IMR-90 (cell line): ENCODE results near the gene ATP12A. TPM values are rescaled to one million over a fixed set of nuclear protein-coding genes. Genes with fewer than 3 reads are reported as not detected.

Experiments used
- ATAC-seq: fragments of 200-7000 bp; cut with Tn5 transposase; 2 replicates; pipeline ENCODE4 v1.9.1; 2020; ENCODE audit warnings: low read depth, mild to moderate bottlenecking, moderate library complexity
- BruUV-seq: library from RNA; stranded (reverse); fragments of 400-500 nt; replicated peaks from 2 replicates; lab custom pipeline; 2021; lab: Mats Ljungman, UMichigan
- CTCF ChIA-PET: fragments of 300-600 bp; formaldehyde crosslinking; extraction: SDS; loops from one replicate; lab custom pipeline; 2021; ENCODE audit warnings: antibody characterized with exemption; lab: Yijun Ruan, JAX
- POLR2A ChIA-PET: fragments of 300-600 bp; sonication (Branson Sonifier 250); formaldehyde crosslinking; loops from one replicate; lab custom pipeline; 2022; ENCODE audit warnings: antibody characterized with exemption; ENCODE audit not compliant: unreplicated experiment; lab: Charles Lee
- DNase-seq: peaks from one replicate; pipeline ENCODE4 v3.0.0; 2013
- H2AFZ ChIP-seq: replicated peaks from 2 replicates; pipeline ENCODE3; 2013; ENCODE audit warnings: low read length, mild to moderate bottlenecking; ENCODE audit not compliant: poor library complexity
- H2AK5ac ChIP-seq: 2 replicates; pipeline ENCODE4 v1.6.1; 2013; ENCODE audit warnings: low read depth, low read length, inconsistent platforms
- H2AK9ac ChIP-seq: replicated peaks from 2 replicates; pipeline ENCODE3; 2013; ENCODE audit warnings: mild to moderate bottlenecking, low read depth, low read length, moderate library complexity; ENCODE audit not compliant: poor library complexity
- H2BK120ac ChIP-seq: 2 replicates; pipeline ENCODE4 v1.6.1; 2013; ENCODE audit warnings: low read depth, low read length, inconsistent platforms
- H2BK15ac ChIP-seq: 3 replicates; pipeline ENCODE4 v1.6.1; 2013; ENCODE audit warnings: low read depth, low read length, inconsistent platforms
- H2BK20ac ChIP-seq: 2 replicates; pipeline ENCODE4 v1.6.1; 2013; ENCODE audit warnings: low read depth, mild to moderate bottlenecking, inconsistent platforms, low read length, moderate library complexity
- H2BK5ac ChIP-seq: 2 replicates; pipeline ENCODE4 v1.6.1; 2013; ENCODE audit warnings: mild to moderate bottlenecking, low read depth, low read length, inconsistent platforms; ENCODE audit not compliant: poor library complexity, severe bottlenecking
- H3K14ac ChIP-seq: replicated peaks from 2 replicates; pipeline ENCODE4 v1.6.1; 2013; ENCODE audit warnings: low read depth, low read length, inconsistent platforms
- H3K18ac ChIP-seq: 2 replicates; pipeline ENCODE4 v1.6.1; 2013; ENCODE audit warnings: low read depth, low read length, control low read depth
- H3K23ac ChIP-seq: 2 replicates; pipeline ENCODE4 v1.6.1; 2013; ENCODE audit warnings: low read depth, low read length, inconsistent platforms
- H3K27ac ChIP-seq: 2 replicates; pipeline ENCODE4 v1.5.1; 2013; ENCODE audit warnings: mild to moderate bottlenecking, control low read depth, low read length; ENCODE audit not compliant: insufficient read depth
- H3K27me3 ChIP-seq: 2 replicates; pipeline ENCODE4 v1.6.1; 2013; ENCODE audit warnings: low read length; ENCODE audit not compliant: control insufficient read depth, insufficient read depth
- H3K36me3 ChIP-seq: 2 replicates; pipeline ENCODE4 v1.6.1; 2013; ENCODE audit warnings: low read length, mixed read lengths; ENCODE audit not compliant: control insufficient read depth, insufficient read depth
- H3K4ac ChIP-seq: 2 replicates; pipeline ENCODE4 v1.6.1; 2013; ENCODE audit warnings: low read depth, low read length, inconsistent platforms
- H3K4me1 ChIP-seq: 2 replicates; pipeline ENCODE4 v1.6.1; 2013; ENCODE audit warnings: low read length, mixed read lengths; ENCODE audit not compliant: control insufficient read depth, insufficient read depth
- H3K4me2 ChIP-seq: 2 replicates; pipeline ENCODE4 v1.6.1; 2013; ENCODE audit warnings: low read depth, mild to moderate bottlenecking, control low read depth, low read length, moderate library complexity
- H3K4me3 ChIP-seq: 2 replicates; pipeline ENCODE4 v1.5.1; 2013; ENCODE audit warnings: low read depth, mild to moderate bottlenecking, control low read depth, low read length, moderate library complexity; ENCODE audit not compliant: insufficient read depth
- H3K56ac ChIP-seq: 2 replicates; pipeline ENCODE4 v1.6.1; 2013; ENCODE audit warnings: low read length, inconsistent platforms; ENCODE audit not compliant: insufficient read depth; ENCODE audit errors: extremely low read depth
- H3K79me1 ChIP-seq, 2 experiments: 2 replicates each; pipeline ENCODE4 v1.6.1; 2013; ENCODE audit warnings: low read length in 2 of 2, inconsistent platforms in 1 of 2, low read depth in 1 of 2
- H3K9ac ChIP-seq: 2 replicates; pipeline ENCODE4 v1.6.1; 2013; ENCODE audit warnings: low read depth, low read length, control low read depth
- H3K9me1 ChIP-seq: 2 replicates; pipeline ENCODE4 v1.6.1; 2013; ENCODE audit warnings: low read length, inconsistent platforms; ENCODE audit not compliant: insufficient read depth
- H3K9me3 ChIP-seq: 2 replicates; pipeline ENCODE4 v1.6.1; 2013; ENCODE audit warnings: low read length; ENCODE audit not compliant: control insufficient read depth, insufficient read depth
- H4K20me1 ChIP-seq: 2 replicates; pipeline ENCODE4 v1.6.1; 2013; ENCODE audit warnings: low read length, inconsistent platforms; ENCODE audit not compliant: insufficient read depth
- H4K5ac ChIP-seq: 2 replicates; pipeline ENCODE4 v1.6.1; 2013; ENCODE audit warnings: mild to moderate bottlenecking, low read depth, low read length, control low read depth
- H4K8ac ChIP-seq, 2 experiments: 2 replicates each; pipeline ENCODE4 v1.6.1; 2013; ENCODE audit warnings: low read depth in 2 of 2, low read length in 2 of 2, control low read depth in 1 of 2, inconsistent platforms in 1 of 2
- H4K91ac ChIP-seq: 2 replicates; pipeline ENCODE4 v1.6.1; 2013; ENCODE audit warnings: low read depth, low read length, inconsistent platforms; ENCODE audit not compliant: insufficient read depth
- CHD1 ChIP-seq: IDR thresholded peaks from 2 replicates; pipeline ENCODE4 v1.6.1; 2012; ENCODE audit warnings: low read depth, low read length, improper control_type of control experiment
- CTCF ChIP-seq: conservative IDR thresholded peaks from 2 replicates; pipeline ENCODE4 v1.5.1; 2012; ENCODE audit warnings: mild to moderate bottlenecking, low read depth, low read length, improper control_type of control experiment
- MXI1 ChIP-seq: IDR thresholded peaks from 2 replicates; pipeline ENCODE4 v1.6.1; 2012; ENCODE audit warnings: low read depth, mild to moderate bottlenecking, low read length, moderate library complexity, borderline replicate concordance
- NFE2L2 ChIP-seq: fragments of 150-350 bp; IDR thresholded peaks from 2 replicates; pipeline ENCODE4 v1.6.1; 2016; ENCODE audit warnings: low read depth, mild to moderate bottlenecking, low read length
- POLR2A ChIP-seq: IDR thresholded peaks from 2 replicates; pipeline ENCODE4 v1.6.1; 2012; ENCODE audit warnings: mild to moderate bottlenecking, low read depth, low read length
- RCOR1 ChIP-seq: IDR thresholded peaks from 2 replicates; pipeline ENCODE4 v1.6.1; 2012; ENCODE audit warnings: mild to moderate bottlenecking, low read length, improper control_type of control experiment; ENCODE audit not compliant: insufficient replicate concordance
- SMC3 ChIP-seq: fragments of 150-350 bp; IDR thresholded peaks from 2 replicates; pipeline ENCODE4 v1.6.1; 2016; ENCODE audit warnings: low read depth, mild to moderate bottlenecking, antibody characterized with exemption, low read length, moderate library complexity
- WGBS, 2 experiments: methylation state at CpG; one replicate each; pipeline versions ENCODE4 v1.1.5 to v1.1.7; 2013; ENCODE audit warnings: missing lambda C conversion rate in 2 of 2; ENCODE audit not compliant: insufficient read length in 1 of 2; ENCODE audit errors: extremely low coverage in 2 of 2; 5-methylcytosine and 5-hydroxymethylcytosine counted together
- dilution Hi-C: fragments of 300-500 bp; cut with HindIII; formaldehyde crosslinking; loops from one replicate; pipeline ENCODE4 v1.14.3; 2018; ENCODE audit warnings: low sequenced_read_pairs; ENCODE audit not compliant: unreplicated experiment
- in situ Hi-C: fragments of 300-500 bp; cut with MboI; formaldehyde crosslinking; loops from 3 replicates; pipeline ENCODE4 v1.14.3; 2019; ENCODE audit warnings: low sequenced_read_pairs, inconsistent platforms, mixed read lengths
- intact Hi-C: fragments of 100-400 bp; cut with micrococcal nuclease; formaldehyde crosslinking; loops from 2 replicates; pipeline ENCODE4 v1.10.0; 2022
- polyA plus RNA-seq, 3 experiments: library from polyadenylated mRNA; depleted of rRNA; stranded (reverse); fragments of >200 nt; gene quantifications; 2 replicates each; pipeline ENCODE4 v1.2.3, GENCODE V29; 2012; ENCODE audit warnings: low replicate concordance in 1 of 3
- total RNA-seq: library from RNA; depleted of rRNA; stranded (reverse); fragments of >200 nt; gene quantifications from 2 replicates; pipeline ENCODE4 v1.2.3, GENCODE V29; 2012

The ATP12A gene
- total and polyA plus RNA-seq, 2 of the 4 experiments (the other 2 are of a cell fraction) = not detected

GRCh38 chr13:24692561-24692960 lies 12.4 kb downstream of the ATP12A start:
- Histone ChIP-seq H3K4ac (no peak overlapping the region), H2BK15ac (no peak overlapping the region), H3K27ac (no peak overlapping the region), H3K27me3 (peaks cover 16% of the 10 kb centered on the region), H2AFZ (no peak overlapping the region), H3K36me3 (no peaks in the 10 kb centered on the region), H4K91ac (no peak overlapping the region), H3K4me3 (no peak overlapping the region), H3K79me1 (no peaks in the 10 kb centered on the region), H2BK20ac (no peak overlapping the region), H3K56ac (no peak overlapping the region), H3K23ac (no peak overlapping the region), H3K14ac (no peak overlapping the region), H2BK5ac (no peak overlapping the region), H4K20me1 (no peaks in the 10 kb centered on the region), H3K4me1 (no peaks in the 10 kb centered on the region), H4K8ac (no peak overlapping the region), H3K9me3 (no peaks in the 10 kb centered on the region), H3K9ac (no peak overlapping the region), H2AK5ac (no peak overlapping the region), H3K4me2 (no peak overlapping the region), H2AK9ac (no peak overlapping the region), H3K18ac (no peak overlapping the region), H3K9me1 (no peaks in the 10 kb centered on the region), H4K5ac (no peak overlapping the region), H2BK120ac (no peak overlapping the region)
- BruUV-seq = no TSS peak
- ChIA-PET CTCF (interaction anchor here (0.7 kb wide), 1 partner anchor 305 kb away, joined by 3 read pairs; no protein-coding TSS in a partner anchor), POLR2A (no interaction called here)
- 0% methylated on average over 1 of the region's 4 CpGs; no CpG with 5 or more reads in 1 of the 2 experiments for whole genome bisulfite sequencing, 2 experiments
- intact Hi-C loops (loop anchor here (5.0 kb wide), 1 partner anchor 35 kb away; no protein-coding TSS in a partner anchor), in situ Hi-C loops (no loop called here), dilution Hi-C loops (no loop called here)
- peak; percentile 8 for DNase-seq
- ATAC-seq = peak; percentile 46
- TF ChIP-seq NFE2L2 (no peak), SMC3 (no peak), RCOR1 (no peak), MXI1 (no peak), CHD1 (no peak), CTCF (no peak), POLR2A (no peak)
